GM13976 (cell line): ENCODE data around the gene OXSR1.
A peak's percentile ranks its signal among the peaks of the same experiment; 100 is the strongest.
"Not testable (repeated sequence)": the region's sequence is repeated elsewhere in the genome, so short reads cannot be mapped to it uniquely, and the experiment has no call there.

Experiments used
- DNase-seq: peaks from one replicate; pipeline ENCODE4 v3.0.0; 2012; ENCODE audit warnings: low spot score
- in situ Hi-C: fragments of 300-500 bp; cut with MboI; formaldehyde crosslinking; loops from one replicate; pipeline ENCODE4 v1.12.0; 2022; ENCODE audit warnings: low sequenced_read_pairs, mixed read lengths, inconsistent platforms; ENCODE audit not compliant: unreplicated experiment
- TF ChIP-seq, protein P1 (sequence below): IDR thresholded peaks from 2 replicates; pipeline ENCODE4 v1.5.1; 2012; ENCODE audit warnings: borderline replicate concordance, mild to moderate bottlenecking; ENCODE audit not compliant: insufficient read depth; ENCODE audit errors: extremely low read depth, missing control alignments, control extremely low read depth

The OXSR1 gene

DNA sequence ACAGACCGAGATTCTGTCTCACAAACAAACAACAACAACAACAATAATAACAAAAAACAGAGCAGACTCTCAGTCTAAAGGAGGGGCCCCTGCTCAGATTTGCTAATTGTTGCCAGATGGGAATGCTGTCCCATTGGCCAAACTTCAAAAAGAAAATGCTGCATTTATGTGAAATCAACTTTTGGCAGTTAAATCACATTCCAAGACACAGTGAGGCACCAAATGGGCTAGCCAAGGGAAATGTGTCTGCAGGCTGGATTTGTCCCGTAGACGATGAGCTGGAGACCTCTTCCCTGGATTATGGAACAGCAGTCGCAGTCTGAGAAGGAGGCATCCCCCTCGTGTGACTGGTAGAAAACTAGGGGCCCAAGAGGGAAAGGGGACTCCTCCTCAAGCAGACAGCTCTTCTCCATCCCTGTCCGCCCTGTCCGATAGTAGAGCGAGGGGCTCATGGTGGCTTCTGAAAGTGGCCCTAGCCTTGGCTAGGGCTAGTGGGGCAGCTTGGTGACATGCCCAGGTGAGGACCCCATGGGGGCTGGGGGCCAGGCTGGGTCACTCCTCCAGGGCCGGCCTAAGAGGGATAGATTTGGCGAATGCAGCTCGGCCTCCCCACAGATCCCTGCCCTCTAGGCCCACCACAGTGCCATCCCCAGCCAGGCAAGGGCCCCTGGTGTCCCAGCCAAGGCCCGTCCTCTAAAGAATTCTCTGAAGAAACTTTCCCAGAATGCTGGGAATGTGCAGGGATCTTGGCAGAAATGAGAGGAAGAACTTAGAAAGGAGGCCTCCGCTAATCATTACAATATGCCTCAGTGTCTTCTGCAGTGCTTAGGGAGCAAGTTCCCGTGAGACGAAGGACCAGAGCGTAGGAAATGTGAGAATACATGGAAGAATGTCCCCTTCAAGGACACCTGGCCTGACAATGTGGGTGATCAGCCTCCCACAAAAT, 118.7 kb downstream of the OXSR1 start:
- TF ChIP-seq, protein P1, sequence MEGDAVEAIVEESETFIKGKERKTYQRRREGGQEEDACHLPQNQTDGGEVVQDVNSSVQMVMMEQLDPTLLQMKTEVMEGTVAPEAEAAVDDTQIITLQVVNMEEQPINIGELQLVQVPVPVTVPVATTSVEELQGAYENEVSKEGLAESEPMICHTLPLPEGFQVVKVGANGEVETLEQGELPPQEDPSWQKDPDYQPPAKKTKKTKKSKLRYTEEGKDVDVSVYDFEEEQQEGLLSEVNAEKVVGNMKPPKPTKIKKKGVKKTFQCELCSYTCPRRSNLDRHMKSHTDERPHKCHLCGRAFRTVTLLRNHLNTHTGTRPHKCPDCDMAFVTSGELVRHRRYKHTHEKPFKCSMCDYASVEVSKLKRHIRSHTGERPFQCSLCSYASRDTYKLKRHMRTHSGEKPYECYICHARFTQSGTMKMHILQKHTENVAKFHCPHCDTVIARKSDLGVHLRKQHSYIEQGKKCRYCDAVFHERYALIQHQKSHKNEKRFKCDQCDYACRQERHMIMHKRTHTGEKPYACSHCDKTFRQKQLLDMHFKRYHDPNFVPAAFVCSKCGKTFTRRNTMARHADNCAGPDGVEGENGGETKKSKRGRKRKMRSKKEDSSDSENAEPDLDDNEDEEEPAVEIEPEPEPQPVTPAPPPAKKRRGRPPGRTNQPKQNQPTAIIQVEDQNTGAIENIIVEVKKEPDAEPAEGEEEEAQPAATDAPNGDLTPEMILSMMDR: no peak
- in situ Hi-C loops: no loop called here
- no peak for DNase-seq

DNA sequence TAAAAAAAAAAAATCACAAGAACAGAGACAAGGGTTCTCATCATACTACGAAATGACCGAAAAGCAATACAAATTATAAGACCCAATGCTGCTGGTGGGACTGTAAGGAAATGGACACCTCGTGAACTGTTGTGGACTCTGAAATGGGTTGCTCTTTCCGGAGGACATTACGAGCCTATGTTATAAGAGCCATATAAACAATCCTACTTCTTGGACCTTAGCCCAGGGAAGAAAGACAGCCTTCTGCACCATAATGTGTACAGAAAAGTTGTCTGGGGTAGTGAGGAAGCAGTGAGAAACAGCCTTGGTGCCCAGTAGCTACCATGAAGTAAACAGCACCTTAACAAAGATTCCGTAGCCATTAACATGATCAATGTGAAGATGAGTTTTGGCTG, 119.4 kb downstream of the OXSR1 start:
- in situ Hi-C loops: no loop called here
- TF ChIP-seq, protein P1: no peak
- no peak for DNase-seq

DNA sequence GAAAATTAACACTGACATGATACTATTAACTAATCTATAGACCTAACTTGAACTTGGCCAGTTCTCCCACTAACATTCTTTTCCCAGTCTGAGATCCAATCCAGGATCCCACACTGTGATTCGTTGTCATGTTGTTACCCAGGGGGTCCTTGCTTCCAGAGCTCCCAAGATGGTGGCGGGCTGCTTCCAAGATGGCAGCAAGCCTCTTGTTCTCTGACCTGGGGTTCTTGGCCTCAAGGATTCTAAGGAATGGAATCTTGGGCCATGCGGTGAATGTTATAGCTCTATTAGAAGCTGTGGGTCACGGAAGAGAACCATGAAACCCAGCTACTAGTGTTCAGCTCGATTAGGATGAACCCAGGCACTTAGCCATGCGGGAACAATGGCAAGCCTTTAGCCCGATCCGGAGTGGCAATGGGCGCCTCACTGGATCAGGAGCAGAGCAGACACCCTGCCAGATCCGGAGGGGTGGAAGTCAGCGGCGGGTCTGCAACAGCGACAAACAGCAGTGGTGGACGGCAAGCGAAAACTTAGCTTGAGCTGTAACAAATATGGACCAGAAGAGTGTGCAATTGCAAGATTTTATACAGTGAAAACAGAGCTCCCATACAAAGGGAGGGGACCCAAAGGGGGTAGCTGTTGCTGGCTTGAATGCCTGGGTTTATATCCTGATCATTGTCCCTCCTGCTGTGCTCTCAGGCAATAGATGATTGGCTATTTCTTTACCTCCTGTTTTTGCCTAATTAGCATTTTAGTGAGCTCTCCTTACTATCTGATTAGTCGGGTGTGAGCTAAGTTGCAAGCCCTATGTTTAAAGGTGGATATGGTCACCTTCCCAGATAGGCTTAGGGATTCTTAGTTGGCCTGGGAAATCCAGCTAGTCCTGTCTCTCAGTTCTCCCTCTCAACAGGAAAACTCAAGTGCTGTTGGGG, 124.2 kb downstream of the OXSR1 start:
- in situ Hi-C loops, DNase-seq: not testable (repeated sequence)

DNA sequence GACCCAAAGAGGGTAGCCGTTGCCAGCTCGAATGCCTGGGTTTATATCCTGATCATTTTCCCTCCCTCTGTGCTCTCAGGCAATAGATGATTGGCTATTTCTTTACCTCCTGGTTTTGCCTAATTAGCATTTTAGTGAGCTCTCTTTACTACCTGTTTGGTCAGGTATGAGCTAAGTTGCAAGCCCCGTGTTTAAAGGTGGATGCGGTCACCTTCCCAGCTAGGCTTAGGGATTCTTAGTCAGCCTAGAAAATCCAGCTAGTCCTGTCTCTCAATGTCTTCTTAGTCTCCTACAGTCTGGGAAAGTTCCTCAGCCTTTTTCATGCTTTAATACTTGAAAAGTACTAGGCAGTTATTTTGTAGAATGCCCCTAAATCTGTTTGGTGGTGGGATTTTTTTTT, 131.7 kb downstream of the OXSR1 start:
- in situ Hi-C loops, DNase-seq: not testable (repeated sequence)

DNA sequence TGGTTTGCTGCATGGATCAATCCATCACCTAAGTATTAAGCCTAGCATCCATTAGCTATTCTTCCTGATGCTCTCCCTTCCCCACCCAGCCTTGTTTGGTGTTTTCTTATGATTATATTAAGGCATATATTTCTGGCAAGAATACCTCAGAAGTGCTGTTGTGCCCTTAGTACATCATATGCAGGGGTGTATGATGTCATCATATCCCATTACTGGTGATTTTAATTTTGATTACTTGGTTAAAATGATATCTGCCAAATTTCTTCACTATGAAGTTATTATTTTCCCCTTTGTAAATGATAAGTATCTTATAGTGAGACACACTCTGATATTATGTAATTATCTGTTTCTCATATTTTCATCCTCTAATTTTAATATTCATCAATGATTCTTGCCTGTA, 132.2 kb downstream of the OXSR1 start:
- in situ Hi-C loops: no loop called here
- TF ChIP-seq, protein P1: no peak
- no peak for DNase-seq

DNA sequence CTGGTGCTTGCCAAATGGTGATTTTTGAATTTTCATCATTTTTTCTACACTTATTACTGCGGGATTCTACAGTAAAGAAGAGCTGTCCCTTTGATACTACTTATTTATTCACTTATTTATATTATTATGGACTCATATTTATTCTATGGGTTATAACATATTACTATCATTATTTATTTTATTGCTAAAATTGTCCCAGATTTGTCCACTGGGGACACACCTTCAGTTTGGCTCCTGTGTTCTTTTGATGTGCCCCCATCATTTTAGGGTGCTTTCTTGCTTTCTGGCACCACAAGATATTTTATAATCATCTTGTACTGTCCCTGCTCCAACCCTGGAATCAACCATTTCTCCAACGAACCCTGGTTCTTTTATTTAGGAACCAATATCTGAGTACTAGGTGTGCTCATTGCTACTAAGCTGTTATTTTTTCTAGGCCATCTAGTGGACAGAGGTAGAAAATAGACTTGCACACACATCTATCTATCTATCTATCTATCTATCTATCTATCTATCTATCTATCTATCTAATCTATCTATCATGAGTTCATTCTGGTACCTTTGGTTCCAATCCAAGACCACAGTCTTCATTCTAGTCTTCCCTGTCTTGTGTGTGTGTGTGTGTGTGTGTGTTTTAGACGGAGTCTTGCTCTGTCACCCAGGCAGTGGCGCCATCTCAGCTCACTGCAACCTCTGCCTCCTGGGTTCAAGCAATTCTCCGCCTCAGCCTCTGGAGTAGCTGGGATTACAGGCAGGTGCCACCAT, 132.8 kb downstream of the OXSR1 start:
- DNase-seq: no peak
- TF ChIP-seq, protein P1: peak; percentile 16
- in situ Hi-C loops: no loop called here
